OCI-LY7 (cell line): ENCODE results near the gene SHROOM3. TPM values are rescaled to one million over a fixed set of nuclear protein-coding genes. Genes with fewer than 3 reads are reported as not detected.
"Not testable (repeated sequence)": the region's sequence is repeated elsewhere in the genome, so short reads cannot be mapped to it uniquely, and the experiment has no call there.

Experiments
- BruUV-seq: library from RNA; stranded (reverse); fragments of 400-500 nt; replicated peaks from 2 replicates; lab custom pipeline; 2021; lab: Mats Ljungman, UMichigan
- CTCF ChIA-PET: fragments of 300-600 bp; sonication (Branson Sonifier 250); formaldehyde crosslinking; loops from one replicate; lab custom pipeline; 2022; ENCODE audit warnings: antibody characterized with exemption; ENCODE audit not compliant: unreplicated experiment; lab: Charles Lee
- POLR2A ChIA-PET: fragments of 300-600 bp; sonication (Branson Sonifier 250); formaldehyde crosslinking; loops from one replicate; lab custom pipeline; 2022; ENCODE audit warnings: antibody characterized with exemption; lab: Charles Lee
- DNase-seq: peaks from one replicate; pipeline ENCODE4 v3.0.0-alpha.2; 2015; ENCODE audit warnings: low spot score
- H2AFZ ChIP-seq: fragments of 200-600 bp; sonication (generic), shearing (Covaris generic); 2 replicates; pipeline ENCODE4 v1.6.1; 2014; ENCODE audit warnings: mild to moderate bottlenecking, antibody characterized with exemption, low read length, moderate library complexity
- H3K27ac ChIP-seq: fragments of 200-600 bp; sonication (generic); 2 replicates; pipeline ENCODE4 v1.5.1; 2014; ENCODE audit warnings: mixed run types, low read depth, mild to moderate bottlenecking, moderate library complexity, low read length, inconsistent platforms; ENCODE audit not compliant: poor library complexity, severe bottlenecking
- H3K36me3 ChIP-seq: fragments of 200-600 bp; sonication (generic); 2 replicates; pipeline ENCODE4 v1.6.1; 2014; ENCODE audit warnings: mild to moderate bottlenecking, antibody characterized with exemption, low read length, moderate library complexity, mixed read lengths; ENCODE audit not compliant: insufficient read depth
- H3K4me1 ChIP-seq: fragments of 200-600 bp; sonication (generic); 2 replicates; pipeline ENCODE4 v1.5.1; 2014; ENCODE audit warnings: mild to moderate bottlenecking, low read length; ENCODE audit not compliant: insufficient read depth, poor library complexity, severe bottlenecking
- H3K4me2 ChIP-seq: fragments of 200-600 bp; sonication (generic); 2 replicates; pipeline ENCODE4 v1.6.1; 2014; ENCODE audit warnings: mild to moderate bottlenecking, low read length
- H3K4me3 ChIP-seq: fragments of 200-600 bp; sonication (generic); 2 replicates; pipeline ENCODE4 v1.5.1; 2014; ENCODE audit warnings: mild to moderate bottlenecking, low read depth, low read length; ENCODE audit not compliant: poor library complexity, severe bottlenecking
- H3K79me2 ChIP-seq: fragments of 200-600 bp; sonication (generic); 2 replicates; pipeline ENCODE4 v1.6.1; 2016; ENCODE audit warnings: low read depth, mild to moderate bottlenecking, low read length, moderate library complexity, mixed read lengths; ENCODE audit not compliant: insufficient read depth
- H3K9me2 ChIP-seq: fragments of 200-600 bp; sonication (generic); 2 replicates; pipeline ENCODE4 v1.6.1; 2016; ENCODE audit warnings: mild to moderate bottlenecking, low read length, mixed read lengths; ENCODE audit not compliant: insufficient read depth
- H3K9me3 ChIP-seq: fragments of 200-600 bp; sonication (generic); 2 replicates; pipeline ENCODE4 v1.6.1; 2014; ENCODE audit warnings: mild to moderate bottlenecking, mixed run types, low read length, mixed read lengths
- H4K20me1 ChIP-seq: fragments of 200-600 bp; sonication (generic); 2 replicates; pipeline ENCODE4 v1.6.1; 2014; ENCODE audit warnings: mild to moderate bottlenecking, antibody characterized with exemption, low read length, moderate library complexity, mixed read lengths; ENCODE audit not compliant: insufficient read depth
- CTCF ChIP-seq: fragments of 200-600 bp; sonication (generic); conservative IDR thresholded peaks from 2 replicates; pipeline ENCODE4 v1.5.1; 2014; ENCODE audit warnings: mild to moderate bottlenecking, antibody characterized with exemption, low read length, moderate library complexity, mixed read lengths
- EZH2phosphoT487 ChIP-seq: fragments of 200-600 bp; sonication (generic); IDR thresholded peaks from 2 replicates; pipeline ENCODE4 v1.6.1; 2018; ENCODE audit warnings: low read depth, borderline replicate concordance, mild to moderate bottlenecking, mixed run types, antibody characterized with exemption, low read length, moderate library complexity, mixed read lengths
- intact Hi-C: fragments of 100-400 bp; cut with micrococcal nuclease; formaldehyde crosslinking; loops from one replicate; pipeline ENCODE4 v1.10.0; 2022; ENCODE audit not compliant: unreplicated experiment
- total RNA-seq, 2 experiments: library from RNA; depleted of rRNA in 1 of 2; stranded (reverse); fragments of >200 nt in 1 of 2; shearing (Covaris generic) in 1 of 2; gene quantifications; 2 replicates each; pipeline ENCODE4 v1.2.3, GENCODE V29; 2014 to 2022

Gene SHROOM3
- total RNA-seq, 2 experiments from 2014 or later: not detected

- no peak overlapping the region for H3K27ac ChIP-seq
- no peaks in the 10 kb centered on the region for H3K9me3 ChIP-seq
- H3K4me2 ChIP-seq: no peak overlapping the region
- TF ChIP-seq CTCF (no peak), EZH2phosphoT487 (no peak)
- no peaks in the 10 kb centered on the region for H3K4me1 ChIP-seq
- intact Hi-C loops: no loop called here
- H3K9me2 ChIP-seq: no peaks in the 10 kb centered on the region
- no peaks in the 10 kb centered on the region for H3K79me2 ChIP-seq
- BruUV-seq: no TSS peak
- H2AFZ ChIP-seq: no peak overlapping the region
- DNase-seq: no peak
- CTCF ChIA-PET: no interaction called here
- H3K36me3 ChIP-seq: no peaks in the 10 kb centered on the region
- H3K4me3 ChIP-seq: no peak overlapping the region
- POLR2A ChIA-PET: no interaction called here
- no peaks in the 10 kb centered on the region for H4K20me1 ChIP-seq
Observed at GRCh38 chr4:76720121-76720520, 285.1 kb downstream of the SHROOM3 start.

- H3K9me3 ChIP-seq, H3K4me2 ChIP-seq, H3K9me2 ChIP-seq, H3K79me2 ChIP-seq, H3K4me1 ChIP-seq, H3K27ac ChIP-seq, H2AFZ ChIP-seq, H3K36me3 ChIP-seq, BruUV-seq, DNase-seq, intact Hi-C loops, CTCF ChIA-PET, H4K20me1 ChIP-seq, H3K4me3 ChIP-seq: not testable (repeated sequence)
- POLR2A ChIA-PET: interaction anchor here (1.5 kb wide), 1 partner anchor 9 kb away, joined by 3 read pairs; no protein-coding TSS in a partner anchor
Observed at GRCh38 chr4:76722146-76722545, 287.1 kb downstream of the SHROOM3 start.

GRCh38 chr4:76722838-76723237, 287.8 kb downstream of the SHROOM3 start:
- ChIA-PET CTCF (no interaction called here), POLR2A (no interaction called here)
- H2AFZ ChIP-seq: no peak overlapping the region
- H3K9me2 ChIP-seq: no peaks in the 10 kb centered on the region
- intact Hi-C loops: no loop called here
- H3K4me3 ChIP-seq: no peak overlapping the region
- TF ChIP-seq CTCF (no peak), EZH2phosphoT487 (no peak)
- no peaks in the 10 kb centered on the region for H3K4me1 ChIP-seq
- H3K36me3 ChIP-seq: no peaks in the 10 kb centered on the region
- H4K20me1 ChIP-seq: no peaks in the 10 kb centered on the region
- no peak overlapping the region for H3K27ac ChIP-seq
- H3K79me2 ChIP-seq: no peaks in the 10 kb centered on the region
- no peak overlapping the region for H3K4me2 ChIP-seq
- no TSS peak for BruUV-seq
- no peak for DNase-seq
- H3K9me3 ChIP-seq: no peaks in the 10 kb centered on the region
